C1 segment of cervical spinal cord (tissue), 14 donors: ENCODE results near the gene HSPBP1.

Experiments used
- DNase-seq, 14 donors: peaks; one replicate each; lab custom pipeline; 2025; lab: John Stamatoyannopoulos, UW

Gene HSPBP1

GRCh38 chr19:55275851-55276719, 3.8 kb downstream of the HSPBP1 start:
- DNase-seq = no peak

- DNase-seq = no peak
Measured at GRCh38 chr19:55273978-55274707, 5.8 kb downstream of the HSPBP1 start.

GRCh38 chr19:55272142-55272541, 7.8 kb downstream of the HSPBP1 start:
- no peak for DNase-seq

GRCh38 chr19:55270172-55270942, 9.6 kb downstream of the HSPBP1 start:
- DNase-seq = no peak

GRCh38 chr19:55269299-55269698, 10.6 kb downstream of the HSPBP1 start:
- no peak for DNase-seq

- DNase-seq = no peak
Measured at GRCh38 chr19:55266840-55267239, 13.1 kb downstream of the HSPBP1 start.

GRCh38 chr19:55266404-55266803, 13.5 kb downstream of the HSPBP1 start:
- DNase-seq = no peak

GRCh38 chr19:55265723-55266386, 14.1 kb downstream of the HSPBP1 start:
- DNase-seq = no peak

GRCh38 chr19:55265173-55265572, 14.7 kb downstream of the HSPBP1 start:
- DNase-seq = no peak

GRCh38 chr19:55264531-55264930, 15.4 kb downstream of the HSPBP1 start:
- no peak for DNase-seq

GRCh38 chr19:55262359-55262758, 17.6 kb downstream of the HSPBP1 start:
- no peak for DNase-seq

- no peak for DNase-seq
Measured at GRCh38 chr19:55261671-55262126, 18.2 kb downstream of the HSPBP1 start.

GRCh38 chr19:55259540-55260210, 20.2 kb downstream of the HSPBP1 start:
- DNase-seq = peak in 2 of 14 donors; percentile 25 to 39

GRCh38 chr19:55258828-55259539, 20.9 kb downstream of the HSPBP1 start, which contains the start of gene PPP6R1:
Gene PPP6R1, minus strand, starts transcription at chr19:55259017. Its CDS starts 11,914 bp downstream, at chr19:55247103.
- DNase-seq = peak; percentile 77 to 99 (median 97)

GRCh38 chr19:55258476-55258827, 21.5 kb downstream of the HSPBP1 start:
- no peak for DNase-seq

- DNase-seq = peak in 1 of 14 donors; percentile 29
Measured at GRCh38 chr19:55257461-55258420, 22.2 kb downstream of the HSPBP1 start.

GRCh38 chr19:55256562-55257460, 23.1 kb downstream of the HSPBP1 start:
- DNase-seq = no peak
